Germinal center (tissue), 1 donor: Measurements from ENCODE around the gene PPIP5K1.

Experiments used
- DNase-seq: peaks from one replicate; pipeline ENCODE4 v3.0.0; 2012; ENCODE audit warnings: mixed read lengths, low spot score

Gene PPIP5K1

DNA sequence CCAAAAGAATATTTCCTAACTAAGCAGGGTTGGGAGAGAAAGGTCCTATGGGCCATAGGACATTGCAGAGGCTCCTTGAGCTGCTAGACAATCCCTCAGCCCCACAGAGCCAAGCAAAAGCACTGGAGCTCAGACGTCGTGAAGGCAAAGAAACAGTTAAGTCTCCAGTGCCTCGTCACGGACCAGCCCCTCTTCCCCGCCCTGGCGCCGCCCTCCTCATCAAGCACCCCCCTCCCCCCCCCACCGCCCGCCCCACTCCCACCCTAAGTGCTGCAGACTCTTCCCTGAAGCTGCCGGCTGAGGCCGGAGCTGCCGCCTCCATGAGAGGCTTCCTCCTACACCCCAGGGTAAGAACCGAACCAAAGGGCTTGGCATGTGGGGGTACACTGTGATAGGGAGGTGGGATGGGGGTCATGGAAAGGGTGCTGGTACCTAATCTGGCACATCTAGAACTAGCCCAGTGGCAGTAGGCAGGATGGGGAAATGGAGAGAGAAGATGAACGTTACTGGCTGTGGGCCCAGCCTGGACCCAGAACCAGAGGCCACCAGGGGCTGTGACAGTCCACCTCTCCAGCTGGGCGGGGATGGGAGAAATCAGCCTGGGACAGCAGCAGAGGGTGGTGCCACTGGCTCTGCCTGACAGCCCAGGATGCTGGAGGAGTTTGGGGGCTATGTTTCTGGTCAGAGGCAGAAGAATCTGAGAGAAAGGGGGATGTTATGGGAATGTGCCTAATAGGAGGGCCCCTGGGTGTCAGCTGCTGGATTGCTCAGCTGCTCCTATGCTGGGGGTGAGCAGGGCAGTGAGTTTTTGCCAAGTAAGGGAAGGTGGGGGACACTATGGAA lies 72.4 kb downstream of the PPIP5K1 start, which contains the start of gene MAP1A:
Gene MAP1A, plus strand, starts transcription at position 255 of the 843 bp plus-strand sequence. CDS start 3,866 bp downstream, outside the sequence.
- no peak for DNase-seq

DNA sequence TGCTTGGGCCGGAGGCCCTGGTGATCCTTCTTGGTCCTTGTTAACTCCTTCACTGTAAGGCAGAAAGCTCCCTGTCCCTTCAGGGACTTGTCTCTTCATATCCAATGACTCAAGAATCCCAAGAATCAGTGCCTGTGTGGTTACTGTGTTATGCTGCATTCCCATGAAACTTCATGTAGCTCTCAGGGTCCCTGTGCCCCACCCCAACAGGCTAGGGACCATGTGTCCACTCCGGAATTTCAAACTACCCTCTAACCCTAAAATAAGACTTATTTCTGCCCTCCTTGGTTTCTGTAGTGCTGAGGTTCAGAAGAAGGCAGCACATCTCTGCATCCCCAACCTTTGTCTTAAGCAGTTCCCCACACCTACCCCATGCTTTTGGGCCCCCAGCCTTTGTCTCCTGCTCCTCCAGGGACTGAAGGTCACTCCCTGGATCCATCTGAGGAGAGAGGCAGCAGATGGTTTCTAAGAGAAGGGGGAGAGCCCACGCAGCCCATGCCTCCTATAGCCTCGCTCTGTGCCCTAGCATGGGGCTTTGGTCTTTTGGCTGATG lies 73.1 kb downstream of the PPIP5K1 start:
- DNase-seq, result no peak

DNA sequence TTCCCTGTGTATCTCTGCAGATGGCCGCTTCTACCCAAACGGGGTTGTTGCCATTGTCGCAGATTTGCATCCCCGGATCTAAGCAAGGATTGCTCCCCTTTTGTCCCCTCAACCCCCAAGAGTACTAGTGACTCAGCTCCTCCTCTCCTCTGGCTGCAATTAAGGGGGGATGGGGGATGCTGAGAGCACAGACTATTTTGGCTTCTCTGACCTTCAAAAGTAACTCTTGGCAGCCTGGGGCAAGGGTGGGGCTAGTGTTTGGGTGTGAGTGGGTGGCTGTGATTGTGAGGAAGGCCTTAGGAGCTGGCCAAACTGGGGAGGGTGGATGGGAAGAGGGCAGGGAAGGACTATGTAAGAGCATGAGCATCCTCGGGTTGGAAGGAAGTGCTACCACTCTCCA lies 73.8 kb downstream of the PPIP5K1 start:
- DNase-seq, result no peak

GRCh38 chr15:43515741-43516140 lies 74.3 kb downstream of the PPIP5K1 start:
- no peak for DNase-seq

GRCh38 chr15:43514241-43515057 lies 75.6 kb downstream of the PPIP5K1 start:
- DNase-seq, result no peak

- DNase-seq, result no peak
Observed at GRCh38 chr15:43513550-43513949, 76.5 kb downstream of the PPIP5K1 start.

DNA sequence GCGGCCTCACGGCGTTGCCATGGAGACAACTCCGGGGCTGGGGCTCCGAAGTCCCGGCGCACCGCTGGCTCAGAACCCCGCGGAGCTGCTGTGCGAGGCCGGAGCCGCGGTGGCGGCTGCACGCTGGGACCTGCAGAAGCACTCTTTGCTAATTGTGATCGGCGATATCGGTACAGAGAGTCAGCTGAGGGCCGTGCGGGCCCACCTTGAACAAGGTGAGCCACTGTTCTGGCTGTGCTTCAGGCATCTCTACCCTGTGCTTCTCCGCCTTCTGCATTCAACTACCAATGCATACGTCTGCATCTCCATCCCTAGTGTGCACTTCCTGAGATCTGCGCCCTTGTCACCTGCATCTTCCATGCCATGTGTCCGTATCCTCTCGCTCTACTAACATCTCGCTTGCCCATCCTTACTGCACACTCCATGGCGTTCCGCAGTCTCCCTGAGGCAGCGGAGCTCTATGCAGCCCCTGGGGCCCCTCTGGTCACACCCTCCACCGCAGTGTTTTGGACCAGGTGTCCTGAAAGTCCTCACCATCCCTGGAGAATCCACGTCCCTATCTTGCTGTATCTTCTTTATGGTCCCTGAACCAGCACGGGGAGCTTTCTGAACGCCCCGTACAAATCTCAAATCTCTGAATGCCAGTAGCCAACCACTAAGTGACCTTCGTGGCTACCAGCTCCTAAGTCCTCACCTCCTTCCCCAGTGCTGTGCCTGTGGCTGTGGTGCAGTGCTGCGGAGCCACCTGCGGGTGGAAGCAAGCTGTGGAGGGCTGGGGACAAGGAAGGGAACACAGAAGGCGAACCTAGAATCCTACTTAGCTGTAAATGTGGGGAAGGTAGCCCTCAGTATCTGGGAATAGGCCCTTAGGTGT lies 78.8 kb downstream of the PPIP5K1 start:
- no peak for DNase-seq

- peak; percentile 95 for DNase-seq
Observed at GRCh38 chr15:43510200-43511011, 79.6 kb downstream of the PPIP5K1 start.

DNA sequence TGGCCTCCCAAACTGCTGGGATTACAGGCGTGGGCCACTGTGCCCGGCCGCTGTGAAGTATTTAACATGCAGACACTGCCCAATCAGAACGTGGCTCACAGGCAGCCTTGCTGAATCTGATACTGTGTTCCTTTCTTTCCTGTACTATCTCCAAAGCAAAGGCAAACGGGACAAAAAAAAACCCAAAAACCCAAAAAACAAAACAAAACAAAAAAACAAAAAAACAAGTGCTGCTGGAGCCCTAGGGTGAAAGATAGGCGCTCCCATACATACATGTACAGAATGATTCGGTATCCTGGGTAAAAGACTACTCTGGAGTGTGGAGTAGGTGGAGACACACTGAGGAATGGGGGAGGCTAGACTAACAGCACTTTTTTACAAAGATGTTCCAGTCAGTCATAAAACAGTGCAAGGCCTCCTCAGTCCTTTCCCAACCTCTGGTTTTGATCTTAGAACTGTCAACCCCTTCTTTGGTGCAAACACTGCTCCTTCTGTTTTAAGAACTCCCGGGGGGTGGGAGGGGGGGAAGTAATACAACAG lies 80.3 kb downstream of the PPIP5K1 start:
- no peak for DNase-seq

GRCh38 chr15:43508991-43509659 lies 80.9 kb downstream of the PPIP5K1 start:
- no peak for DNase-seq

DNA sequence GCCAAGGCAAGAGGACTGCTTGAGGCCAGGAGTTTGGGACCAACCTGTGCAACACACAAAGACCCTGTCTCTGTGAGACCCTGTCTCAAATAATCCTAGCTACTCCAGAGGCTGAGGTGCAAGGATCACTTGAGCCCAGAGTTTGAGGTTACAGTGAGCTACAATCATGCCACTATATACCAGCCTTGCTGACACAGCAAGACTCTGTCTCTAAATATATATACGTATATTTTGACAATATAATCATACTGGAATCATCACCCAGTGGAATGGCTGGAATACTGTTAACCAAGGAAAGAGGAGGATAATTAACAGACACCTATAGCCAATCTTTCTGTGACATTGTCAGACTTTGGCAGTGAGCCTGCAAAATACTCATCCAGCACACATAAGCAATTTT lies 81.6 kb downstream of the PPIP5K1 start:
- DNase-seq, result no peak

DNA sequence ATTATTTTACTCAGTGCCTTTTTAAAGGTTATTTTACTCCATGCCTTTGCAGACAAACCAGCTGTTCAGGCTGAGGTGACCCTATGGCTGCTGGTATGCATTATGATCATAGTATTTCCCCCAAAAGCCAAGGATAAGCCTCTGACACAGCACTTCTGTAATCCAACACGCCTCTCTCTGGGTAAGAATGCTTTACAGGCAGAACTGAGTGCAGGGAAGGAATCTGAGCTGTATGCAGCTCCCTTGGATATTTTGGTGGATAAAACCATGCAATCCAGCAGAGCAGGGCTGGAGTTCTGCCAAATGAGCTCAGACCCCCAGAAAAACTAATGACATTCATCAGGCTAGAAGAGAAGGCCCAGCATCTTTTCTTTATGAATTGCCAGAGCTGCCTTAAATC lies 84.3 kb downstream of the PPIP5K1 start:
- DNase-seq, result no peak

GRCh38 chr15:43499635-43500034 lies 90.4 kb downstream of the PPIP5K1 start:
- DNase-seq, result no peak

- no peak for DNase-seq
Observed at GRCh38 chr15:43498990-43499389, 91.0 kb downstream of the PPIP5K1 start.

DNA sequence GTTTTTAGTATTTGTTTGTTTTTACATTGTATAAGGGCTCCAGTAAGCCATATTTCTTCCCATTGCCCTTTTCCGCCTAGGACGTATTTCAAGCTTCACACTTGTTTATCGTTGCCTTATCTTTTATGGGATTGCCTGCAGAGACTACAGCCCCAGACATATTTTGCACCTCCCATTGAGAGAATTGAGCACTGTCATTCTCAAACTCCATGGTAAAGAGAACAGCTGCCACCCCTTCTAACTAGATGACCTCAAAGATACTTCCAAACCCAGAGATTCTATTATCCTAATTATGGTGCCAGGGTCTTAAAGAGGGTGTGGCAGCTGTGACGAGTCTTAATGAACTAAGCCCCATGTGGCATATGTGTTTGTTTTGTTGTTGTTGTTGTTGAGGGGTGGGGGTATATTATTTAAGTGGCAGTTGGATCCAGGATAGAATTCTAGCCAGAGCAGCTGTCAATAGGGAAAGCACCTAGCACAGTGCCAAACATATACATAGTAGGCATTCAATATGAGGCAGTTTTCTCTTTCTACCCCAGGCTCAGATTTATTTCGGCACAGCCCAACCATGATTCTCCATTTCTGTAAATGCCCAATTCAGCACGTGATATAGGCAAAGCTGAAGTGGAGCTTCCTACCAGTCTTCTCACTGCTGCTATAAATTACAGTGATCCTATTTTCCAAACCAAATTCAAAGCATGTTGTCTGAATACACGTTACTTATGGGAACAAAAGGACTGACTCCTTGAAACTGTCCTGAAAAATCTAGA lies 96.1 kb downstream of the PPIP5K1 start:
- DNase-seq, result no peak

DNA sequence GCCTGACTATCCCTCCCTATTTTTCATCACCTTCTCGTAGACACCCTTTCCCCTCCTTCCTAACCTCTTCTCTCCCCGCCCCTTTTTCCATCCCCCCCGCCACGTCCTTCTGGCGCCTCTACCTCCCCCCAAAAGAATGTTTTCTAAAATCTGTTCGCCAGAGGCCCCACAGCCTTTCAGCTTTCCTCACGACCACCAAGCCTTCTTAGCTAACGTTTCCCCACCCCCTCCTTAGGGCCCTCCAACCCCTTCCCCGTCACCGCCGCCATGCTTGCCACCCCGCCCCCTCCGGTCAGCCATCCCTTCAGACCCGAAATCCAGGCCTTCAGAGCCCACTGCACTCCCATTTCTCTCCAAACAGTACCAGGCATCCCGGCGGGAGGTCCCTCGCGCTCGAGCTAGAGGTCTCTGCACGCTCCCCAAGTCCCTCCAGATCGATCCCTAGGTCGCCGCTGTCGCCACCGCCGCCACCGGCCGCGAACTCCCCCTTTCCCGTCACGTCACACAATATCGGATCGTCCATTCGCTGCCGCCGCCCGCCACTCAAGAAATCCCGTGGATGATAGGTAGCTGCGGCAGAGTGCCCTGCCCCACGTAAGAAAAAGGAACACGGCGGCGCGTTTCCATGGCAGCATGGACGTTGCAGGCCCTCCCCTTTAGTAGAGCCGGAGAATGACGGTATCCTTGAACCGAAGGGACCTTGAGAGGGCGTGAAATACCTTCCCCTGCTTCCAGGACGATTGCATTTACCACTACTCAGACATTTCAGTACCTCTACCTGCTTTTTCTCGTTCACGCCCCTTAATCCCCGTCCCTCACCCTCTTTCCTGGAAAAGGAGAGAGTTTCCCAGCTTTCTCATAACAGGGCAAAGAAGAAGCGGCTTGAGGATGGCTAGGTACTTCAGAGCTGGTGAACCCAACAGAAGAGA lies 97.1 kb downstream of the PPIP5K1 start, which contains the start of gene TP53BP1:
Gene TP53BP1, minus strand, starts transcription at position 484 of the 929 bp plus-strand sequence. Its CDS starts 113 bp downstream, at position 371.
- DNase-seq, result peak; percentile 98

GRCh38 chr15:43492266-43492665 lies 97.7 kb downstream of the PPIP5K1 start:
- no peak for DNase-seq

GRCh38 chr15:43489191-43489590 lies 100.8 kb downstream of the PPIP5K1 start:
- DNase-seq, result no peak
